OCI-LY1 (cell line): ENCODE measurements around the gene GBF1.

Source experiments
- CTCF ChIP-seq: fragments of 200-600 bp; sonication (generic), shearing (Covaris generic); IDR thresholded peaks from 2 replicates; pipeline ENCODE4 v1.5.1; 2017; ENCODE audit warnings: mild to moderate bottlenecking, antibody characterized with exemption, low read length, moderate library complexity, mixed read lengths
- EZH2 ChIP-seq: fragments of 200-600 bp; sonication (generic), shearing (Covaris generic); IDR thresholded peaks from 2 replicates; pipeline ENCODE4 v1.8.0; 2017; ENCODE audit warnings: borderline replicate concordance, mixed run types, mild to moderate bottlenecking, antibody characterized with exemption, low read length, moderate library complexity, mixed read lengths

- no peak for TF ChIP-seq CTCF
- TF ChIP-seq EZH2: no peak
Observed at GRCh38 chr10:102341038-102341688, 95.8 kb downstream of the GBF1 start.
